ENCODE data around the gene GFRA1.

GFRA1 gene

GRCh38 chr10:116053910-116054309, 219.1 kb downstream of the GFRA1 start:
- no peak for TF ChIP-seq CTCF (IDR thresholded peaks at IDR 0.05)

DNA sequence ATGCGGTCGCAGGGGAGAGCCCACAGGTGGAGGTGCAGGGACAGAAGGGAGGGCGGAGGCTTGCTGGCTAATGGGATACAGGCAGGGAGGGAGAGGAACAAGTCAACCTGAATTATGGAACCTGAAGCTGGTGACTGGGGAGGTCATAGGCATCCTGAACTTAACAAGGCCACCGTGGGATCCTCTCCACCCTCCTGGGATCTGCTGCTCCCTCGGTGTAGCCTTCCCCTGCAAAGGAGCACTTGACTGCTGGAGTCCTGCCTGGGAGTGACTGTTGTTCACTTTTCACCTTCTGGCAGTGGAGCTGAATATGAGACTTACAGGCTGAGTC, 223.1 kb downstream of the GFRA1 start:
- no peak for TF ChIP-seq CTCF (IDR thresholded peaks at IDR 0.05)

- no peak for TF ChIP-seq CTCF (IDR thresholded peaks at IDR 0.05)
These were observed 223.6 kb downstream of the GFRA1 start for GRCh38 chr10:116049158-116049973.

- no peak for TF ChIP-seq CTCF (IDR thresholded peaks at IDR 0.05)
These were observed 227.3 kb downstream of the GFRA1 start for GRCh38 chr10:116045366-116046356.

GRCh38 chr10:116044801-116045248, 228.2 kb downstream of the GFRA1 start:
- TF ChIP-seq CTCF (IDR thresholded peaks at IDR 0.05) = no peak

DNA sequence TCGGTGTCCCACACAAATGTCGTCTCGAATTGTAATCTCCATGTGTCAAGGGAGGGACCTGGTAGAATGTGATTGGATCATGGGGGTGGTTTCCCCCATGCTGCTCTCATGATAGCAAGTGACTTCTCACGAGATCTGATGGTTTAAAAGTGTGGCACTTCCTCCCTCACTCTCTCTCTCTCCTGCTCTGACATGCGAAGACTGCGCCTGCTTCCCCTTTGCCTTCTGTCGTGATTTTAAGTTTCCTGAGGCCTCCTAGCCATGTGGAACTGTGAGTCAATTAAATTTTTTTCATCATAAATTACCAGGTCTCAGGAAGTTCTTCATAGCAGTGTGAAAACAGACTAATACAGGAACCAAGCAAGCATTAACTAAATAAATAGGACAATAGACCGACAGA, 229.1 kb downstream of the GFRA1 start:
- TF ChIP-seq CTCF (IDR thresholded peaks at IDR 0.05) = no peak

DNA sequence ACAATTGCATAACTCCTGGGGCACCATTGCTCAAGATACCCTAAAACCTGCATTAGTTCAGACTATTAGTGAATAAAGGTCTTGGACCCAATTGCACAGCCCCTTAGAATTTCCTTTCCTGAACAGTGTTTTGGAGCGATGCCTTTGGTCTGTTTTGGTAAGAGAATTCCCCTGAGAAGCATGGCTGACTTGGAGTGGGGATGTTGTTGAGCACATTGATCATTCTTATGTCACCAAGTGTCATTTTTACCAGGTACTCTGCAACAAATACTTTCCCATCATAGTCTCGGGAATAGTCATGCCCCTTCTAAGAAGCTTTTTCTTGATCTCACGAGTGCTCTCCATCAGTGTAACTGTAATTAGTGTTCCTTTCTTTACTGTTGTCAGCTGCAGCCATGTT, 229.7 kb downstream of the GFRA1 start:
- no peak for TF ChIP-seq CTCF (IDR thresholded peaks at IDR 0.05)

Measured in LNCAP (cell line).